CD14-positive monocyte (primary cell): ENCODE results near the gene INO80C. TPM values are rescaled to one million over a fixed set of nuclear protein-coding genes. Genes with fewer than 3 reads are reported as not detected.

Source experiments
- DNase-seq, 3 donors: peaks; one replicate each; pipeline ENCODE4 v3.0.0-alpha.2; 2011 to 2022
- H2AFZ ChIP-seq: 2 replicates; pipeline ENCODE4 v1.6.0; 2012; ENCODE audit warnings: mild to moderate bottlenecking, low read depth, low read length, inconsistent platforms; ENCODE audit not compliant: insufficient read depth, poor library complexity, severe bottlenecking
- H3K27ac ChIP-seq, 2 donors: 1 replicate in 1 of 2; 2 replicates in 1 of 2; pipeline ENCODE4 v1.5.1; 2012 to 2013; ENCODE audit warnings: low read length in 2 of 2, control low read depth in 1 of 2, inconsistent platforms in 1 of 2, low read depth in 1 of 2, mild to moderate bottlenecking in 1 of 2
- H3K27me3 ChIP-seq, 2 donors: one replicate each; pipeline versions ENCODE4 v1.6.0 to v1.6.1; 2011 to 2013; ENCODE audit warnings: low read length in 2 of 2; ENCODE audit not compliant: control insufficient read depth in 2 of 2, insufficient read depth in 2 of 2
- H3K36me3 ChIP-seq, 2 donors: replicated peaks in 1 of 2; 1 replicate in 1 of 2; 2 replicates in 1 of 2; pipeline versions ENCODE4 v1.5.1 to v1.6.1; 2012 to 2013; ENCODE audit warnings: low read length in 2 of 2, control low read depth in 1 of 2, inconsistent platforms in 1 of 2, mild to moderate bottlenecking in 1 of 2; ENCODE audit not compliant: insufficient read depth in 2 of 2, control insufficient read depth in 1 of 2
- H3K4me1 ChIP-seq, 2 donors: 1 replicate in 1 of 2; 2 replicates in 1 of 2; pipeline versions ENCODE4 v1.5.1 to v1.6.1; 2012 to 2013; ENCODE audit warnings: low read length in 2 of 2, control low read depth in 1 of 2, inconsistent platforms in 1 of 2, mild to moderate bottlenecking in 1 of 2, moderate library complexity in 1 of 2; ENCODE audit not compliant: insufficient read depth in 2 of 2, control insufficient read depth in 1 of 2
- H3K4me2 ChIP-seq: replicated peaks from 2 replicates; pipeline ENCODE3; 2012; ENCODE audit warnings: low read length, moderate library complexity, mild to moderate bottlenecking; ENCODE audit not compliant: poor library complexity, severe bottlenecking; ENCODE audit errors: extremely low read depth
- H3K4me3 ChIP-seq, 3 experiments: fragments of 200-600 bp in 1 of 3; sonication (generic) in 1 of 3; replicated peaks in 1 of 3; 1 replicate in 2 of 3; 2 replicates in 1 of 3; pipeline ENCODE4 v1.5.1; 2011 to 2013; ENCODE audit warnings: low read length in 3 of 3, mild to moderate bottlenecking in 3 of 3, control low read depth in 2 of 3, low read depth in 2 of 3, inconsistent platforms in 1 of 3, moderate library complexity in 1 of 3
- H3K79me2 ChIP-seq: 2 replicates; pipeline ENCODE4 v1.6.0; 2012; ENCODE audit warnings: mild to moderate bottlenecking, control low read depth, inconsistent platforms, low read length, moderate library complexity; ENCODE audit not compliant: insufficient read depth
- H3K9ac ChIP-seq: 2 replicates; pipeline ENCODE4 v1.6.0; 2017; ENCODE audit warnings: low read length, mild to moderate bottlenecking; ENCODE audit not compliant: insufficient read depth, poor library complexity, severe bottlenecking
- H3K9me3 ChIP-seq, 2 donors: replicated peaks in 1 of 2; 1 replicate in 1 of 2; 2 replicates in 1 of 2; pipeline versions ENCODE4 v1.5.1 to v1.6.1; 2012 to 2013; ENCODE audit warnings: low read length in 2 of 2, control low read depth in 1 of 2; ENCODE audit not compliant: control insufficient read depth in 1 of 2, insufficient read depth in 1 of 2
- H4K20me1 ChIP-seq: 2 replicates; pipeline ENCODE4 v1.6.0; 2012; ENCODE audit warnings: mild to moderate bottlenecking, low read length, control low read depth, moderate library complexity; ENCODE audit not compliant: insufficient read depth
- H3K27ac Mint-ChIP-seq, 7 donors: one replicate each; pipeline ENCODE4 v1.8.0; 2020; ENCODE audit warnings: mild to moderate bottlenecking in 7 of 7, mixed read lengths in 7 of 7, moderate library complexity in 6 of 7, inconsistent platforms in 2 of 7
- H3K27me3 Mint-ChIP-seq, 3 donors: one replicate each; pipeline ENCODE4 v1.8.0; 2021 to 2022; ENCODE audit warnings: low read depth in 3 of 3, mild to moderate bottlenecking in 3 of 3, mixed read lengths in 3 of 3, moderate library complexity in 3 of 3, inconsistent platforms in 1 of 3
- H3K36me3 Mint-ChIP-seq, 2 donors: one replicate each; pipeline ENCODE4 v1.8.0; 2020; ENCODE audit warnings: mixed read lengths in 2 of 2, inconsistent platforms in 1 of 2, mild to moderate bottlenecking in 1 of 2
- H3K4me1 Mint-ChIP-seq: one replicate; pipeline ENCODE4 v1.8.0; 2020; ENCODE audit warnings: mild to moderate bottlenecking, mixed read lengths
- H3K4me3 Mint-ChIP-seq, 2 donors: one replicate each; pipeline ENCODE4 v1.8.0; 2020; ENCODE audit warnings: mild to moderate bottlenecking in 2 of 2, mixed read lengths in 2 of 2, moderate library complexity in 1 of 2
- H3K9me3 Mint-ChIP-seq, 7 donors: one replicate each; pipeline ENCODE4 v1.8.0; 2020 to 2022; ENCODE audit warnings: mixed read lengths in 7 of 7, mild to moderate bottlenecking in 6 of 7, moderate library complexity in 6 of 7, inconsistent platforms in 2 of 7
- WGBS: methylation state at CpG from one replicate; pipeline ENCODE4 v1.1.5; 2013; ENCODE audit warnings: missing lambda C conversion rate; ENCODE audit not compliant: insufficient coverage; 5-methylcytosine and 5-hydroxymethylcytosine counted together
- intact Hi-C, 2 donors: fragments of 100-400 bp; cut with micrococcal nuclease; formaldehyde crosslinking; loops; one replicate each; pipeline versions ENCODE4 v1.15.0 to v1.15.1; 2023
- polyA plus RNA-seq, 3 donors: library from polyadenylated mRNA; depleted of rRNA in 1 of 3; unstranded in 2 of 3; stranded (reverse) in 1 of 3; fragments of 300-500 nt in 2 of 3; fragments of >200 nt in 1 of 3; fragmentation: Illumina TruSeq in 2 of 3; gene quantifications; 1 replicate in 2 of 3; 2 replicates in 1 of 3; pipeline ENCODE4 v1.2.3, GENCODE V29; 2012 to 2021
- TF ChIP-seq, protein P1 (sequence below): fragments of 200-600 bp; IDR thresholded peaks from one replicate; pipeline ENCODE4 v1.8.0; 2022; ENCODE audit warnings: antibody characterized with exemption, mild to moderate bottlenecking

The INO80C gene
- polyA plus RNA-seq, 3 donors = 17.7 to 27.9 (median 22.3) TPM

GRCh38 chr18:35510076-35510651 lies 12.4 kb upstream of the INO80C start:
- Mint-ChIP-seq H3K4me3 (no peak overlapping the region), H3K27me3 (peaks cover 0 to 2% (median 0%) of the 10 kb centered on the region in 3 donors), H3K36me3 (no peaks in the 10 kb centered on the region), H3K9me3 (no peaks in the 10 kb centered on the region), H3K27ac (no peak overlapping the region), H3K4me1 (peaks cover 3% of the 10 kb centered on the region)
- no peak overlapping the region for H2AFZ ChIP-seq
- H3K36me3 ChIP-seq = no peaks in the 10 kb centered on the region
- H3K27me3 ChIP-seq = no peaks in the 10 kb centered on the region
- no peak overlapping the region for H3K4me3 ChIP-seq
- intact Hi-C loops = no loop called here
- H3K4me1 ChIP-seq = peaks cover 8 to 10% of the 10 kb centered on the region in 2 donors
- no peak overlapping the region for H3K9ac ChIP-seq
- DNase-seq = no peak
- no peaks in the 10 kb centered on the region for H4K20me1 ChIP-seq
- H3K4me2 ChIP-seq = no peak overlapping the region
- WGBS = 84% methylated on average over 2 of the region's 4 CpGs
- no peak overlapping the region for H3K27ac ChIP-seq
- TF ChIP-seq, protein P1, sequence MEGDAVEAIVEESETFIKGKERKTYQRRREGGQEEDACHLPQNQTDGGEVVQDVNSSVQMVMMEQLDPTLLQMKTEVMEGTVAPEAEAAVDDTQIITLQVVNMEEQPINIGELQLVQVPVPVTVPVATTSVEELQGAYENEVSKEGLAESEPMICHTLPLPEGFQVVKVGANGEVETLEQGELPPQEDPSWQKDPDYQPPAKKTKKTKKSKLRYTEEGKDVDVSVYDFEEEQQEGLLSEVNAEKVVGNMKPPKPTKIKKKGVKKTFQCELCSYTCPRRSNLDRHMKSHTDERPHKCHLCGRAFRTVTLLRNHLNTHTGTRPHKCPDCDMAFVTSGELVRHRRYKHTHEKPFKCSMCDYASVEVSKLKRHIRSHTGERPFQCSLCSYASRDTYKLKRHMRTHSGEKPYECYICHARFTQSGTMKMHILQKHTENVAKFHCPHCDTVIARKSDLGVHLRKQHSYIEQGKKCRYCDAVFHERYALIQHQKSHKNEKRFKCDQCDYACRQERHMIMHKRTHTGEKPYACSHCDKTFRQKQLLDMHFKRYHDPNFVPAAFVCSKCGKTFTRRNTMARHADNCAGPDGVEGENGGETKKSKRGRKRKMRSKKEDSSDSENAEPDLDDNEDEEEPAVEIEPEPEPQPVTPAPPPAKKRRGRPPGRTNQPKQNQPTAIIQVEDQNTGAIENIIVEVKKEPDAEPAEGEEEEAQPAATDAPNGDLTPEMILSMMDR = no peak
- H3K9me3 ChIP-seq = no peaks in the 10 kb centered on the region
- no peaks in the 10 kb centered on the region for H3K79me2 ChIP-seq

GRCh38 chr18:35508746-35509338 lies 11.1 kb upstream of the INO80C start:
- Histone ChIP-seq H3K9me3 (no peaks in the 10 kb centered on the region), H3K79me2 (no peaks in the 10 kb centered on the region), H3K9ac (no peak overlapping the region), H2AFZ (no peak overlapping the region), H4K20me1 (no peaks in the 10 kb centered on the region), H3K4me2 (no peak overlapping the region), H3K27me3 (no peaks in the 10 kb centered on the region), H3K27ac (no peak overlapping the region), H3K36me3 (no peaks in the 10 kb centered on the region), H3K4me3 (no peak overlapping the region), H3K4me1 (peaks cover 8 to 10% of the 10 kb centered on the region in 2 donors)
- peaks cover 0 to 2% (median 2%) of the 10 kb centered on the region in 3 donors for H3K27me3 Mint-ChIP-seq
- no peak overlapping the region for H3K27ac Mint-ChIP-seq
- no peaks in the 10 kb centered on the region for H3K9me3 Mint-ChIP-seq
- intact Hi-C loops = no loop called here
- H3K4me1 Mint-ChIP-seq = peaks cover 3% of the 10 kb centered on the region
- H3K36me3 Mint-ChIP-seq = no peaks in the 10 kb centered on the region
- TF ChIP-seq, protein P1 = no peak
- no peak for DNase-seq
- 100% methylated on average over 4 of the region's 6 CpGs for WGBS
- no peak overlapping the region for H3K4me3 Mint-ChIP-seq
